HepG2 (cell line): ENCODE data around the gene NRG3. TPM values are rescaled to one million over a fixed set of nuclear protein-coding genes. Genes with fewer than 3 reads are reported as not detected.

Experiments used
- ATAC-seq: fragments of 200-7000 bp; cut with Tn5 transposase; 3 replicates; pipeline ENCODE4 v1.9.1; 2020; ENCODE audit warnings: mild to moderate bottlenecking, moderate library complexity
- BruUV-seq: library from RNA; stranded (reverse); fragments of 400-500 nt; replicated peaks from 2 replicates; lab custom pipeline; 2021; lab: Mats Ljungman, UMichigan
- CTCF ChIA-PET: fragments of 300-600 bp; formaldehyde crosslinking; extraction: SDS; loops from one replicate; lab custom pipeline; 2021; ENCODE audit warnings: low total read pairs, inconsistent platforms, low intra/inter-chr PET ratio; lab: Yijun Ruan, JAX
- POLR2A ChIA-PET: fragments of 350-600 bp; sonication (Branson Sonifier 250); formaldehyde crosslinking; loops from one replicate; lab custom pipeline; 2020; ENCODE audit warnings: antibody characterized with exemption, inconsistent platforms; lab: Yijun Ruan, JAX
- DNase-seq: peaks from one replicate; pipeline ENCODE4 v3.0.0-alpha.2; 2015; ENCODE audit warnings: low spot score
- FAIRE-seq: peaks from 3 replicates; lab custom pipeline; 2011; peaks lifted over from hg19 to GRCh38; lab: Jason Lieb, UNC
- H2AFZ ChIP-seq: one replicate; pipeline ENCODE4 v1.6.1; 2011; ENCODE audit warnings: low read length, inconsistent platforms
- H3K27ac ChIP-seq: fragments of 300-600 bp; 3 replicates; pipeline ENCODE4 v1.8.0; 2011; ENCODE audit warnings: mixed run types, mild to moderate bottlenecking, mixed read lengths, low read length, inconsistent platforms; ENCODE audit not compliant: insufficient read depth; ENCODE audit errors: extremely low read length
- H3K27me3 ChIP-seq, 2 experiments: fragments of 200-600 bp in 1 of 2; 2 replicates in 1 of 2; 3 replicates in 1 of 2; pipeline versions ENCODE4 v1.6.0 to v1.8.0; 2011; ENCODE audit warnings: low read length in 2 of 2, mild to moderate bottlenecking in 2 of 2, moderate library complexity in 2 of 2, inconsistent platforms in 1 of 2; ENCODE audit not compliant: insufficient read depth in 2 of 2, control insufficient read depth in 1 of 2
- H3K36me3 ChIP-seq, 2 experiments: fragments of 200-600 bp in 1 of 2; replicated peaks in 1 of 2; 2 replicates in 1 of 2; 3 replicates in 1 of 2; pipeline versions ENCODE4 v1.5.1 to v1.8.0; 2011; ENCODE audit warnings: low read length in 2 of 2, inconsistent platforms in 1 of 2; ENCODE audit not compliant: insufficient read depth in 2 of 2, control insufficient read depth in 1 of 2
- H3K4me1 ChIP-seq: 2 replicates; pipeline ENCODE4 v1.5.1; 2012; ENCODE audit warnings: low read length, inconsistent platforms; ENCODE audit not compliant: insufficient read depth
- H3K4me2 ChIP-seq: 2 replicates; pipeline ENCODE4 v1.6.0; 2011; ENCODE audit warnings: low read depth, low read length, inconsistent platforms
- H3K4me3 ChIP-seq, 3 experiments: fragments of 200-600 bp in 1 of 3; sonication (generic), shearing (Covaris generic) in 1 of 3; replicated peaks in 1 of 3; 2 replicates each; pipeline ENCODE4 v1.5.1; 2011 to 2016; ENCODE audit warnings: low read length in 3 of 3, inconsistent platforms in 2 of 3, low read depth in 2 of 3, mild to moderate bottlenecking in 2 of 3, control low read depth in 1 of 3, mixed read lengths in 1 of 3; ENCODE audit not compliant: insufficient read depth in 1 of 3
- H3K79me2 ChIP-seq: one replicate; pipeline ENCODE4 v1.6.1; 2011; ENCODE audit warnings: low read length, inconsistent platforms; ENCODE audit not compliant: insufficient read depth
- H3K9ac ChIP-seq: 2 replicates; pipeline ENCODE4 v1.6.0; 2011; ENCODE audit warnings: mild to moderate bottlenecking, low read depth, low read length, inconsistent platforms; ENCODE audit not compliant: insufficient read depth
- H3K9me3 ChIP-seq: 2 replicates; pipeline ENCODE4 v1.5.1; 2012; ENCODE audit warnings: mild to moderate bottlenecking, low read length
- H4K20me1 ChIP-seq: 2 replicates; pipeline ENCODE4 v1.6.0; 2011; ENCODE audit warnings: inconsistent platforms, mild to moderate bottlenecking, low read length, moderate library complexity; ENCODE audit not compliant: insufficient read depth
- BRCA1 ChIP-seq: sonication (generic); formaldehyde crosslinking; IDR thresholded peaks from 2 replicates; pipeline ENCODE4 v1.4.0; 2020; ENCODE audit warnings: missing genetic modification reagents
- ELF1 ChIP-seq: sonication (generic); formaldehyde crosslinking; IDR thresholded peaks from 2 replicates; pipeline ENCODE4 v1.4.0; 2020; ENCODE audit warnings: missing genetic modification reagents
- GFI1 ChIP-seq: sonication (generic); formaldehyde crosslinking; IDR thresholded peaks from 2 replicates; pipeline ENCODE4 v1.5.0; 2020; ENCODE audit warnings: missing genetic modification reagents, mild to moderate bottlenecking, borderline replicate concordance
- IRF2 ChIP-seq: IDR thresholded peaks from 2 replicates; pipeline ENCODE4 v1.6.1; 2018; ENCODE audit warnings: missing genetic modification reagents, missing compliant biosample characterization
- PPARG ChIP-seq: conservative IDR thresholded peaks from 2 replicates; pipeline ENCODE4 v1.6.1; 2016; ENCODE audit warnings: missing biosample characterization, missing genetic modification reagents
- RBM22 ChIP-seq: fragments of 200-400 bp; formaldehyde crosslinking; optimal IDR thresholded peaks from 2 replicates; pipeline ENCODE3; 2017; ENCODE audit warnings: mild to moderate bottlenecking, low read length, moderate library complexity
- SRSF9 ChIP-seq: fragments of 200-400 bp; formaldehyde crosslinking; IDR thresholded peaks from 2 replicates; pipeline ENCODE4 v1.6.1; 2018; ENCODE audit warnings: borderline replicate concordance, mild to moderate bottlenecking, low read depth, low read length; ENCODE audit not compliant: insufficient read depth, poor library complexity, severe bottlenecking
- ZFP62 ChIP-seq: sonication (generic); formaldehyde crosslinking; IDR thresholded peaks from 2 replicates; pipeline ENCODE4 v1.4.0; 2020; ENCODE audit warnings: missing genetic modification reagents
- ZNF224 ChIP-seq: sonication (generic); formaldehyde crosslinking; IDR thresholded peaks from 2 replicates; pipeline ENCODE4 v1.5.0; 2020; ENCODE audit warnings: mild to moderate bottlenecking, missing genetic modification reagents
- ZNF274 ChIP-seq: sonication (generic); formaldehyde crosslinking; IDR thresholded peaks from 2 replicates; pipeline ENCODE4 v1.5.1; 2020; ENCODE audit warnings: mild to moderate bottlenecking, missing genetic modification reagents
- ZNF460 ChIP-seq: sonication (generic); formaldehyde crosslinking; IDR thresholded peaks from 2 replicates; pipeline ENCODE4 v1.5.1; 2020; ENCODE audit warnings: missing genetic modification reagents, mild to moderate bottlenecking, borderline replicate concordance
- ZNF605 ChIP-seq: sonication (generic); formaldehyde crosslinking; IDR thresholded peaks from 2 replicates; pipeline ENCODE4 v1.8.0; 2022; ENCODE audit warnings: mild to moderate bottlenecking, missing genetic modification reagents
- WGBS: methylation state at CpG from one replicate; pipeline ENCODE4 v1.1.6; 2017; ENCODE audit warnings: low lambda C conversion rate; 5-methylcytosine and 5-hydroxymethylcytosine counted together
- in situ Hi-C: cut with HindIII; loops from 2 replicates; pipeline ENCODE4 v1.10.0; 2017; ENCODE audit warnings: low pct_unique_long_range_greater_than_20kb; ENCODE audit not compliant: extremely low pct_ligation_motif_present
- intact Hi-C: fragments of 100-400 bp; cut with micrococcal nuclease; formaldehyde crosslinking; loops from one replicate; pipeline ENCODE4 v1.10.0; 2022; ENCODE audit not compliant: unreplicated experiment
- polyA plus RNA-seq, 8 experiments: library from polyadenylated mRNA; depleted of rRNA in 3 of 8; stranded (reverse) in 7 of 8; unstranded in 1 of 8; fragments of >200 nt; fragmentation: Illumina TruSeq in 4 of 8; extraction: Trizol in 4 of 8; gene quantifications; 2 replicates each; pipeline versions ENCODE4 v1.2.1 to v1.2.3, GENCODE V29; 2011 to 2016; ENCODE audit warnings: low read depth in 4 of 8, missing spikeins in 1 of 8, mixed read lengths in 1 of 8; ENCODE audit not compliant: insufficient read depth in 1 of 8
- total RNA-seq, 5 experiments: library from RNA; depleted of rRNA; stranded (reverse); fragments of >200 nt; fragmentation: Illumina TruSeq; extraction: Trizol; gene quantifications; 2 replicates each; pipeline ENCODE4 v1.2.3, GENCODE V29; 2016; ENCODE audit warnings: low read depth in 1 of 5
- TF ChIP-seq, protein P1 (sequence below): sonication (generic); formaldehyde crosslinking; IDR thresholded peaks from 2 replicates; pipeline ENCODE4 v1.4.0; 2020; ENCODE audit warnings: mild to moderate bottlenecking, missing genetic modification reagents
- TF ChIP-seq, protein P2 (sequence below): fragments of 450-650 bp; IDR thresholded peaks from 2 replicates; pipeline ENCODE4 v1.6.1; 2017
- TF ChIP-seq, protein P3 (sequence below): sonication (generic); formaldehyde crosslinking; IDR thresholded peaks from 2 replicates; pipeline ENCODE4 v1.8.0; 2022; ENCODE audit warnings: mild to moderate bottlenecking, missing genetic modification reagents, borderline replicate concordance
- TF ChIP-seq, protein P4 (sequence below): IDR thresholded peaks from 2 replicates; pipeline ENCODE4 v1.6.1; 2016; ENCODE audit warnings: control low read depth
- TF ChIP-seq, protein P5 (sequence below): sonication (generic); formaldehyde crosslinking; conservative IDR thresholded peaks from 2 replicates; pipeline ENCODE4 v1.4.0; 2020; ENCODE audit warnings: missing genetic modification reagents

NRG3 gene
- total and polyA plus RNA-seq, 2 of the 13 experiments (the other 11 are each of a cell fraction or from before 2014, with no cell fraction given) = not detected

DNA sequence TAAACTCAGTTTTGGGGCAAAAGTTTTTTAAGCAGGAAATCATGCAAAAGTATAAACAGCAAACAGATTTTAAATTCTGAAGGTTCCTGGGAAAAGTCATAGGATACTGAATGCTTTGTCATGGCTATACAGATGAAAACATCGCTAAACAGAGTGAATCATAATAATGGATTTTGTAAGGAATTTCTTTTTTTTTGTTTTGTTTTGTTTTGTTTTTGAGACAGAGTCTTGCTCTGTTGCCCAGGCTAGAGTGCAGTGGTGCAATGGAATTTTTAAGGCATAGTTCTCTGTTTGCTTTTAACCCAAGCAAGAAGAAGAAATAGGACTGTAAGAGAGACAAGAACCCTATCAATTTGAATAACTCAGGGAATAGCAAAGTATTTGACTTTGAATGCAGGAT, 285.3 kb downstream of the NRG3 start (continued):
- TF ChIP-seq RBM22 (no peak), ZNF274 (CRISPR knock-in tag) (no peak), PPARG (no peak), ZNF605 (no peak)
- TF ChIP-seq, protein P1, sequence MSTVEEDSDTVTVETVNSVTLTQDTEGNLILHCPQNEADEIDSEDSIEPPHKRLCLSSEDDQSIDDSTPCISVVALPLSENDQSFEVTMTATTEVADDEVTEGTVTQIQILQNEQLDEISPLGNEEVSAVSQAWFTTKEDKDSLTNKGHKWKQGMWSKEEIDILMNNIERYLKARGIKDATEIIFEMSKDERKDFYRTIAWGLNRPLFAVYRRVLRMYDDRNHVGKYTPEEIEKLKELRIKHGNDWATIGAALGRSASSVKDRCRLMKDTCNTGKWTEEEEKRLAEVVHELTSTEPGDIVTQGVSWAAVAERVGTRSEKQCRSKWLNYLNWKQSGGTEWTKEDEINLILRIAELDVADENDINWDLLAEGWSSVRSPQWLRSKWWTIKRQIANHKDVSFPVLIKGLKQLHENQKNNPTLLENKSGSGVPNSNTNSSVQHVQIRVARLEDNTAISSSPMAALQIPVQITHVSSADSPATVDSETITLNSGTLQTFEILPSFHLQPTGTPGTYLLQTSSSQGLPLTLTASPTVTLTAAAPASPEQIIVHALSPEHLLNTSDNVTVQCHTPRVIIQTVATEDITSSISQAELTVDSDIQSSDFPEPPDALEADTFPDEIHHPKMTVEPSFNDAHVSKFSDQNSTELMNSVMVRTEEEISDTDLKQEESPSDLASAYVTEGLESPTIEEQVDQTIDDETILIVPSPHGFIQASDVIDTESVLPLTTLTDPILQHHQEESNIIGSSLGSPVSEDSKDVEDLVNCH (CRISPR knock-in tag) = no peak
- TF ChIP-seq, protein P2, sequence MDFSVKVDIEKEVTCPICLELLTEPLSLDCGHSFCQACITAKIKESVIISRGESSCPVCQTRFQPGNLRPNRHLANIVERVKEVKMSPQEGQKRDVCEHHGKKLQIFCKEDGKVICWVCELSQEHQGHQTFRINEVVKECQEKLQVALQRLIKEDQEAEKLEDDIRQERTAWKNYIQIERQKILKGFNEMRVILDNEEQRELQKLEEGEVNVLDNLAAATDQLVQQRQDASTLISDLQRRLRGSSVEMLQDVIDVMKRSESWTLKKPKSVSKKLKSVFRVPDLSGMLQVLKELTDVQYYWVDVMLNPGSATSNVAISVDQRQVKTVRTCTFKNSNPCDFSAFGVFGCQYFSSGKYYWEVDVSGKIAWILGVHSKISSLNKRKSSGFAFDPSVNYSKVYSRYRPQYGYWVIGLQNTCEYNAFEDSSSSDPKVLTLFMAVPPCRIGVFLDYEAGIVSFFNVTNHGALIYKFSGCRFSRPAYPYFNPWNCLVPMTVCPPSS = no peak
- TF ChIP-seq, protein P3, sequence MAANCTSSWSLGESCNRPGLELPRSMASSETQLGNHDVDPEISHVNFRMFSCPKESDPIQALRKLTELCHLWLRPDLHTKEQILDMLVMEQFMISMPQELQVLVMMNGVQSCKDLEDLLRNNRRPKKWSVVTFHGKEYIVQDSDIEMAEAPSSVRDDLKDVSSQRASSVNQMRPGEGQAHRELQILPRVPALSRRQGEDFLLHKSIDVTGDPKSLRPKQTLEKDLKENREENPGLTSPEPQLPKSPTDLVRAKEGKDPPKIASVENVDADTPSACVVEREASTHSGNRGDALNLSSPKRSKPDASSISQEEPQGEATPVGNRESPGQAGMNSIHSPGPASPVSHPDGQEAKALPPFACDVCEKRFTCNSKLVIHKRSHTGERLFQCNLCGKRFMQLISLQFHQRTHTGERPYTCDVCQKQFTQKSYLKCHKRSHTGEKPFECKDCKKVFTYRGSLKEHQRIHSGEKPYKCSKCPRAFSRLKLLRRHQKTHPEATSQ (CRISPR knock-in tag) = no peak

DNA sequence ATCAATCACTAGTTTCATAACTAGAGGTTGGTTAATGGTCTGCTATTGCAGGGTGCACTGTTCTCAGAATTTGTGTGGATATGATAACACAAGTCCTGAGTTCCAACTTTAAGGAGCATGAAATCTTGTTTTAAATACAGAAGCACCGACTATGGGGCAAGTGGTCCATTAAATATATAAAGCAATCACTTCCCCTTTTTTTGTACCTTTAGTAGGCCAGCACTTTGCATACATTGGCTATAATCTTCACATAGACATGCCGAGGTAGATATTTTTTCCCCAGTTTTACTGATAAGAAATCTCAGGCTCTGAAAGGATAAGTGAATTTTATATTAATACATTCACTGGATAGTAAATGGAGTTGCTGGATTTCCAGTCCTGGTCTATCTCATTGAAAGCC, 286.3 kb downstream of the NRG3 start:
- Histone ChIP-seq H3K79me2 (no peaks in the 10 kb centered on the region), H3K4me3 (no peak overlapping the region), H4K20me1 (no peaks in the 10 kb centered on the region), H3K27me3 (no peaks in the 10 kb centered on the region), H3K4me2 (no peak overlapping the region), H2AFZ (no peak overlapping the region), H3K4me1 (no peaks in the 10 kb centered on the region), H3K36me3 (no peaks in the 10 kb centered on the region), H3K27ac (no peak overlapping the region), H3K9me3 (peaks cover 82% of the 10 kb centered on the region), H3K9ac (no peak overlapping the region)
- CTCF ChIA-PET = no interaction called here
- intact Hi-C loops = no loop called here
- POLR2A ChIA-PET = no interaction called here
- no peak for FAIRE-seq
- ATAC-seq = no peak
- in situ Hi-C loops = no loop called here
- no TSS peak for BruUV-seq
- 0% methylated on average over 2 of the region's 2 CpGs for WGBS
- no peak for DNase-seq
- TF ChIP-seq, protein P4, sequence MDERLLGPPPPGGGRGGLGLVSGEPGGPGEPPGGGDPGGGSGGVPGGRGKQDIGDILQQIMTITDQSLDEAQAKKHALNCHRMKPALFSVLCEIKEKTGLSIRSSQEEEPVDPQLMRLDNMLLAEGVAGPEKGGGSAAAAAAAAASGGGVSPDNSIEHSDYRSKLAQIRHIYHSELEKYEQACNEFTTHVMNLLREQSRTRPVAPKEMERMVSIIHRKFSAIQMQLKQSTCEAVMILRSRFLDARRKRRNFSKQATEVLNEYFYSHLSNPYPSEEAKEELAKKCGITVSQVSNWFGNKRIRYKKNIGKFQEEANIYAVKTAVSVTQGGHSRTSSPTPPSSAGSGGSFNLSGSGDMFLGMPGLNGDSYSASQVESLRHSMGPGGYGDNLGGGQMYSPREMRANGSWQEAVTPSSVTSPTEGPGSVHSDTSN (CRISPR knock-in tag) = no peak
- TF ChIP-seq BRCA1 (CRISPR knock-in tag) = no peak
- no peak for TF ChIP-seq IRF2
- no peak for TF ChIP-seq GFI1 (CRISPR knock-in tag)
- TF ChIP-seq, protein P5, sequence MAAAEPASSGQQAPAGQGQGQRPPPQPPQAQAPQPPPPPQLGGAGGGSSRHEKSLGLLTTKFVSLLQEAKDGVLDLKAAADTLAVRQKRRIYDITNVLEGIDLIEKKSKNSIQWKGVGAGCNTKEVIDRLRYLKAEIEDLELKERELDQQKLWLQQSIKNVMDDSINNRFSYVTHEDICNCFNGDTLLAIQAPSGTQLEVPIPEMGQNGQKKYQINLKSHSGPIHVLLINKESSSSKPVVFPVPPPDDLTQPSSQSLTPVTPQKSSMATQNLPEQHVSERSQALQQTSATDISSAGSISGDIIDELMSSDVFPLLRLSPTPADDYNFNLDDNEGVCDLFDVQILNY (CRISPR knock-in tag) = no peak
- no peak for TF ChIP-seq SRSF9
- TF ChIP-seq ELF1 (CRISPR knock-in tag) = no peak
- no peak for TF ChIP-seq ZNF224 (CRISPR knock-in tag)
- no peak for TF ChIP-seq ZNF460
- no peak for TF ChIP-seq ZFP62
